Spleen (tissue), 11 donors: ENCODE data around the gene USP6NL. TPM values are rescaled to one million over a fixed set of nuclear protein-coding genes. Genes with fewer than 3 reads are reported as not detected.

Experiments used
- DNase-seq: peaks from one replicate; pipeline ENCODE4 v3.0.0-alpha.2; 2020
- H3K27ac ChIP-seq, 8 donors: fragments of 200-600 bp; sonication (generic) in 7 of 8; 1 replicate in 4 of 8; 2 replicates in 4 of 8; pipeline versions ENCODE4 v1.5.0 to v1.8.0; 2016 to 2021; ENCODE audit warnings: inconsistent platforms in 4 of 8, mild to moderate bottlenecking in 4 of 8, moderate library complexity in 1 of 8
- H3K27me3 ChIP-seq, 7 donors: fragments of 200-600 bp; sonication (generic) in 6 of 7; replicated peaks in 1 of 7; 1 replicate in 4 of 7; 2 replicates in 3 of 7; pipeline versions ENCODE4 v1.5.0 to v1.8.0; 2016 to 2021; ENCODE audit warnings: inconsistent platforms in 3 of 7, mild to moderate bottlenecking in 1 of 7
- H3K36me3 ChIP-seq, 6 donors: fragments of 200-600 bp; sonication (generic) in 5 of 6; 1 replicate in 4 of 6; 2 replicates in 2 of 6; pipeline versions ENCODE4 v1.5.0 to v1.8.0; 2016 to 2021; ENCODE audit warnings: inconsistent platforms in 2 of 6
- H3K4me1 ChIP-seq, 6 donors: fragments of 200-600 bp; sonication (generic) in 5 of 6; 1 replicate in 3 of 6; 2 replicates in 3 of 6; pipeline versions ENCODE4 v1.5.0 to v1.8.0; 2016 to 2021; ENCODE audit warnings: inconsistent platforms in 3 of 6
- H3K4me3 ChIP-seq, 8 donors: fragments of 200-600 bp; sonication (generic) in 7 of 8; 1 replicate in 4 of 8; 2 replicates in 4 of 8; pipeline versions ENCODE4 v1.5.0 to v1.8.0; 2016 to 2021; ENCODE audit warnings: inconsistent platforms in 4 of 8, mild to moderate bottlenecking in 4 of 8, moderate library complexity in 2 of 8
- H3K9me3 ChIP-seq, 8 donors: fragments of 200-600 bp; sonication (generic) in 7 of 8; 1 replicate in 4 of 8; 2 replicates in 4 of 8; pipeline versions ENCODE4 v1.5.0 to v1.8.0; 2016 to 2021; ENCODE audit warnings: inconsistent platforms in 4 of 8
- POLR2A ChIP-seq, 3 donors: fragments of 450-650 bp; IDR thresholded peaks; one replicate each; pipeline ENCODE4 v1.5.1; 2017; ENCODE audit warnings: antibody characterized with exemption in 3 of 3, mild to moderate bottlenecking in 1 of 3
- POLR2AphosphoS5 ChIP-seq, 3 donors: sonication (generic); formaldehyde crosslinking; IDR thresholded peaks; one replicate each; pipeline ENCODE4 v1.5.1; 2017; ENCODE audit warnings: antibody characterized with exemption in 3 of 3
- WGBS, 5 donors: extraction: QIAGEN DNeasy Blood & Tissue Kit in 3 of 5; methylation state at CpG; one replicate each; pipeline versions ENCODE4 v1.1.5 to v1.1.7; 2013 to 2018; 5-methylcytosine and 5-hydroxymethylcytosine counted together
- intact Hi-C: fragments of 100-400 bp; cut with DNase I; formaldehyde crosslinking; loops from one replicate; pipeline ENCODE4 v1.15.0; 2023; ENCODE audit warnings: low total_unique reads
- polyA plus RNA-seq, 3 donors: library from polyadenylated mRNA; stranded (reverse); fragments of 200-250 nt; gene quantifications; one replicate each; pipeline ENCODE4 v1.2.1, GENCODE V29; 2013
- total RNA-seq, 7 donors: library from RNA; depleted of rRNA in 3 of 7; stranded (reverse); fragments of >200 nt in 3 of 7; fragmentation: NEBNext Ultra II Directional in 4 of 7; extraction: Animal tissue kit (Norgen Biotek cat#: 25700) in 4 of 7; gene quantifications; one replicate each; pipeline versions ENCODE4 v1.1.0 to v1.2.1, GENCODE V29; 2016 to 2021
- TF ChIP-seq, protein P1 (sequence below), 11 experiments: fragments of 200-600 bp in 7 of 11; fragments of 450-650 bp in 4 of 11; sonication (generic) in 4 of 11; IDR thresholded peaks in 8 of 11; conservative IDR thresholded peaks in 3 of 11; 1 replicate in 7 of 11; 2 replicates in 4 of 11; pipeline versions ENCODE4 v1.4.0 to v1.8.0; 2016 to 2021; ENCODE audit warnings: antibody characterized with exemption in 11 of 11, inconsistent platforms in 4 of 11, mild to moderate bottlenecking in 1 of 11
- donor health status: healthy with polysubstance abuse.
- donor health status: DM: no; HTN: no; CAD: no; lungs with moderate emphysema.
- donor health status: DM: no; HTN: no; CAD: no.
- donor health status: Bipolar disorder and iron deficiency.
- donor health status: healthy.
- donor health status: DM: no; HTN: no; CAD: no.
- donor health status: DM: yes; HTN: yes; CAD: no.

USP6NL gene
- total and polyA plus RNA-seq, 10 donors = 11.0 to 51.7 (median 37.7) TPM

DNA sequence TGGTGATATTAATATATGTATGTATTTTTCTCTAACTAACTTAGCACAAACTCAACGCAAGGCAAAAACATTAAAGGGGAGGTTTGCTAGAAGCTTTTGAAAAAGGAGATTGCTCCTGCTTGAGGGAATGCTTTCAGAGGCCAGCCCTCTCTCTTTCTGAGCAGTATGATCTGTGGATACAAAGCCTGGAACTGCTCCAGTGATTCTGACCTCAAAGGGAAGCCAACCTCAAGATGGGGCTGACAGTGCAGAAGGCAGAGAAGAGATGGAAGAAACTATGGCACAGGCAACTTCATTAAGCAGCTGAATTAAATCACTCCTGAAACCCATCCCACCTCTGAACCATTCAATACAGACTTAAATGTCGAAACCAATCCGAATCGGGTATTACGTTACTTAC, 102.4 kb downstream of the USP6NL start:
- TF ChIP-seq POLR2AphosphoS5 (IDR thresholded peaks at IDR 0.05) = no peak
- TF ChIP-seq, protein P1, sequence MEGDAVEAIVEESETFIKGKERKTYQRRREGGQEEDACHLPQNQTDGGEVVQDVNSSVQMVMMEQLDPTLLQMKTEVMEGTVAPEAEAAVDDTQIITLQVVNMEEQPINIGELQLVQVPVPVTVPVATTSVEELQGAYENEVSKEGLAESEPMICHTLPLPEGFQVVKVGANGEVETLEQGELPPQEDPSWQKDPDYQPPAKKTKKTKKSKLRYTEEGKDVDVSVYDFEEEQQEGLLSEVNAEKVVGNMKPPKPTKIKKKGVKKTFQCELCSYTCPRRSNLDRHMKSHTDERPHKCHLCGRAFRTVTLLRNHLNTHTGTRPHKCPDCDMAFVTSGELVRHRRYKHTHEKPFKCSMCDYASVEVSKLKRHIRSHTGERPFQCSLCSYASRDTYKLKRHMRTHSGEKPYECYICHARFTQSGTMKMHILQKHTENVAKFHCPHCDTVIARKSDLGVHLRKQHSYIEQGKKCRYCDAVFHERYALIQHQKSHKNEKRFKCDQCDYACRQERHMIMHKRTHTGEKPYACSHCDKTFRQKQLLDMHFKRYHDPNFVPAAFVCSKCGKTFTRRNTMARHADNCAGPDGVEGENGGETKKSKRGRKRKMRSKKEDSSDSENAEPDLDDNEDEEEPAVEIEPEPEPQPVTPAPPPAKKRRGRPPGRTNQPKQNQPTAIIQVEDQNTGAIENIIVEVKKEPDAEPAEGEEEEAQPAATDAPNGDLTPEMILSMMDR (IDR thresholded peaks at IDR 0.05 in 8 of 11, conservative IDR thresholded peaks at IDR 0.05 in 3 of 11) = no peak
- no peak for TF ChIP-seq POLR2A (IDR thresholded peaks at IDR 0.05)
- Histone ChIP-seq H3K27me3 (no peaks in the 10 kb centered on the region), H3K4me3 (no peak overlapping the region), H3K9me3 (no peaks in the 10 kb centered on the region), H3K36me3 (peaks cover 0 to 51% (median 3%) of the 10 kb centered on the region in 6 donors), H3K27ac (peak overlapping the region in 2 of 8 donors; percentile 28 to 34), H3K4me1 (peaks cover 0 to 61% (median 4%) of the 10 kb centered on the region in 6 donors)
- intact Hi-C loops = no loop called here
- 80 to 92% (median 91%) methylated on average over 5 of the region's 5 CpGs for WGBS, 5 donors
- no peak for DNase-seq

DNA sequence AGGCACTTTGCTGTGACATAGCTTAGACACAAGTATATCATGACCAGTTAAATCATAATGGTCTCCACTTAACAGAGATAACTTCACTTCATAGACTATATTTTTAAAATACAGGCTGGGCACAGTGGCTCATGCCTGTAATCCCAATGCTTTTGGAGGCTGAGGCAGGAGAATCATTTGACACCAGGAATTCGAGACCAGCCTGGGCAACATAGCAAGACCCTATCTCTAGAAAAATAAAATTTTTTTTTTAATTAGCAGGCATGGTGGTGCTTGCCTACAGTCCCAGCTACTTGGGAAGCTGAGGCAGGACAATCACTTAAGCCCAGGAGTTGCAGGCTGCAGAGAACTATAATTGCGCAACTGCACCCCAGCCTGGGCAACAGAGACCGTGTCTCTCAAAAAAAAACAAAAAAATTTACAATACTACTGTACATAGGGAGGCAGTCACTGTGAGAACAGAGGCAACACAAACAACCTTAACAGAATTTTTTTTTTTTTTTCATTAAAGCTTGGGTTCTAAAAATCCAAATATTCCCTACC, 105.1 kb downstream of the USP6NL start:
- Histone ChIP-seq H3K36me3 (peaks cover 0 to 51% (median 0%) of the 10 kb centered on the region in 6 donors), H3K4me1 (peaks cover 0 to 54% (median 4%) of the 10 kb centered on the region in 6 donors), H3K9me3 (no peaks in the 10 kb centered on the region), H3K4me3 (no peak overlapping the region), H3K27me3 (no peaks in the 10 kb centered on the region), H3K27ac (no peak overlapping the region)
- DNase-seq = no peak
- intact Hi-C loops = no loop called here
- WGBS, 5 donors = 79 to 91% (median 86%) methylated on average over 3 of the region's 3 CpGs
- TF ChIP-seq POLR2A (IDR thresholded peaks at IDR 0.05) (no peak), POLR2AphosphoS5 (IDR thresholded peaks at IDR 0.05) (no peak)
- TF ChIP-seq, protein P1 (IDR thresholded peaks at IDR 0.05 in 8 of 11, conservative IDR thresholded peaks at IDR 0.05 in 3 of 11) = no peak

DNA sequence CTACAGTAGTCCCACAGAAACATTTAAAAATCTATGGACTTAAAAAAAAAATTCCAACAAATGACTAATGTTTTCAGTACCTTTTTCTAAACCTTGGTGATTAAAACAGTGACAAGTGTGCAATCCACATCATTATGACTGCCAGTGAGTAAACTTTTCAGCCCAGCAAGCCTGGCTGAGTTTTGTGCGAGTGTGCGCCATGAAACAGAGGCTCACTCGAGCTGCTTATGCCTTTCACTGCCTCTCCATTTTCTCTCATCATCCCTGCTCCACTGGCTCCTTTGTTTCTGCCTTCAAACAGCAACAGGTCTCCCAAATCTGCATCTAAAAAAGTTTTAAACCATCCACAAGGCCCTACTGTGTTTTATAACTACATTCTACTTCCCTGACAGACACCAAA, 105.8 kb downstream of the USP6NL start:
- H3K27me3 ChIP-seq = no peaks in the 10 kb centered on the region
- no peak overlapping the region for H3K27ac ChIP-seq
- TF ChIP-seq POLR2AphosphoS5 (IDR thresholded peaks at IDR 0.05) (no peak), POLR2A (IDR thresholded peaks at IDR 0.05) (no peak)
- TF ChIP-seq, protein P1 (IDR thresholded peaks at IDR 0.05 in 8 of 11, conservative IDR thresholded peaks at IDR 0.05 in 3 of 11) = no peak
- DNase-seq = no peak
- intact Hi-C loops = no loop called here
- H3K9me3 ChIP-seq = no peaks in the 10 kb centered on the region
- no peak overlapping the region for H3K4me3 ChIP-seq
- peaks cover 0 to 48% (median 2%) of the 10 kb centered on the region in 6 donors for H3K4me1 ChIP-seq
- WGBS, 5 donors = 77 to 95% (median 80%) methylated on average over 3 of the region's 3 CpGs
- H3K36me3 ChIP-seq = peaks cover 0 to 57% (median 0%) of the 10 kb centered on the region in 6 donors

DNA sequence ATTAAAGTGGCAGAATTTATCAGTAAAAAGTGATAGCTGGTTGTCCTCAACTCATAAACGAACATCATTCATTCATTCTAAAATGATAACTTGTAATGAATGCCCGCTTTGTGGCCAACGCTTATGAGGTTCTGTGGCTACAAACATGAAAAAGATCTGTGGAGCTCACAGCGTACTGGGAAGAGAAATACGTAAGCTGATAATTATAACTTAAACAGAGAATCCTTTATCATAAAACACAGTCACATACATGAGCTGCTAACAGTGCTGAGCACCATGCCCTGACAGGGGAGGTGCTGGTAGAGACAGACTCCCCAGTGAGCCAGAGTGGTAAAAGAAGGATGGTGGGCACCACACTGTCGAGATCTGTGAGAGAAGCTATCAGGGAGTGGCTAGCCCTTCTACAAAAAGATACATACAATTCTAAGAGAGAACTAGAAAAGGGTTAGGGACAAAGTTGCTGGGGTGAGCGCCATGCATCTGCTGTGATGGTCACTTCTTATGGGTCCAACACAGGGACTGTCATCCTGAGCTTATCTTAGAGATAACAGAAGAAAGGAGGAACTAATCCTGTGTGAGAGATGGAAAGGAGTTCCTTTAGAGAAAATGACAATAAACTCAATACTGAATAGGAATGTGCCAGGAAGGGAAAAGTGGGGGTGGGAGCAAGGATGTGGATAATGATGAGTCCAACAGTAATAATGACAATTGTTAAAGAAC, 106.7 kb downstream of the USP6NL start:
- TF ChIP-seq POLR2AphosphoS5 (IDR thresholded peaks at IDR 0.05) (no peak), POLR2A (IDR thresholded peaks at IDR 0.05) (no peak)
- TF ChIP-seq, protein P1 (IDR thresholded peaks at IDR 0.05 in 8 of 11, conservative IDR thresholded peaks at IDR 0.05 in 3 of 11) = no peak
- no peak overlapping the region for H3K4me3 ChIP-seq
- no peak for DNase-seq
- WGBS, 5 donors = 92 to 96% (median 95%) methylated on average over 7 of the region's 7 CpGs
- no peak overlapping the region for H3K27ac ChIP-seq
- H3K9me3 ChIP-seq = no peaks in the 10 kb centered on the region
- intact Hi-C loops = no loop called here
- H3K27me3 ChIP-seq = no peaks in the 10 kb centered on the region
- H3K36me3 ChIP-seq = peaks cover 0 to 60% (median under 1%) of the 10 kb centered on the region in 6 donors
- H3K4me1 ChIP-seq = peaks cover 0 to 45% (median 2%) of the 10 kb centered on the region in 6 donors
